Hepatocyte (in vitro differentiated cells): Measurements from ENCODE around the gene TSPEAR. TPM values are rescaled to one million over a fixed set of nuclear protein-coding genes. Genes with fewer than 3 reads are reported as not detected.

Experiments used
- DNase-seq: peaks from one replicate; pipeline ENCODE4 v3.0.0-alpha.2; 2016; ENCODE audit warnings: low spot score
- H2AFZ ChIP-seq: fragments of 200-600 bp; sonication (generic); 2 replicates; pipeline ENCODE4 v1.6.0; 2016; ENCODE audit warnings: antibody characterized with exemption, mild to moderate bottlenecking
- H3K27ac ChIP-seq: fragments of 200-600 bp; sonication (generic); 2 replicates; pipeline ENCODE4 v1.5.1; 2016; ENCODE audit warnings: mild to moderate bottlenecking
- H3K27me3 ChIP-seq: fragments of 200-600 bp; sonication (generic); 2 replicates; pipeline ENCODE4 v1.6.1; 2016
- H3K36me3 ChIP-seq: fragments of 200-600 bp; sonication (generic); replicated peaks from 2 replicates; pipeline ENCODE4 v1.5.1; 2016; ENCODE audit warnings: low read depth; ENCODE audit not compliant: insufficient read depth
- H3K4me1 ChIP-seq: fragments of 200-600 bp; sonication (generic); 2 replicates; pipeline ENCODE4 v1.5.1; 2016; ENCODE audit warnings: mild to moderate bottlenecking, moderate library complexity; ENCODE audit not compliant: insufficient read depth
- H3K4me2 ChIP-seq: fragments of 200-600 bp; sonication (generic); 2 replicates; pipeline ENCODE4 v1.6.0; 2016
- H3K4me3 ChIP-seq: fragments of 200-600 bp; sonication (generic); 2 replicates; pipeline ENCODE4 v1.5.1; 2016; ENCODE audit warnings: mild to moderate bottlenecking
- H3K79me2 ChIP-seq: fragments of 200-600 bp; sonication (generic); 2 replicates; pipeline ENCODE4 v1.6.0; 2017; ENCODE audit warnings: mild to moderate bottlenecking
- H3K9me2 ChIP-seq: fragments of 200-600 bp; sonication (generic); replicated peaks from 2 replicates; pipeline ENCODE4 v1.6.0; 2017; ENCODE audit warnings: mild to moderate bottlenecking; ENCODE audit not compliant: insufficient read depth
- H3K9me3 ChIP-seq: fragments of 200-600 bp; sonication (generic); 2 replicates; pipeline ENCODE4 v1.5.1; 2016; ENCODE audit warnings: low read depth, mild to moderate bottlenecking
- H4K20me1 ChIP-seq: fragments of 200-600 bp; sonication (generic); 2 replicates; pipeline ENCODE4 v1.6.0; 2016; ENCODE audit warnings: mild to moderate bottlenecking; ENCODE audit not compliant: insufficient read depth, poor library complexity, severe bottlenecking
- CTCF ChIP-seq: fragments of 200-600 bp; sonication (generic); IDR thresholded peaks from 2 replicates; pipeline ENCODE4 v1.5.1; 2016; ENCODE audit warnings: antibody characterized with exemption, mild to moderate bottlenecking; ENCODE audit not compliant: poor library complexity
- EZH2 ChIP-seq: fragments of 200-600 bp; sonication (generic); IDR thresholded peaks from 2 replicates; pipeline ENCODE4 v1.6.1; 2016; ENCODE audit warnings: antibody characterized with exemption, mild to moderate bottlenecking, borderline replicate concordance
- EZH2phosphoT487 ChIP-seq: fragments of 200-600 bp; sonication (generic); IDR thresholded peaks from one replicate; pipeline ENCODE4 v1.6.1; 2018; ENCODE audit warnings: antibody characterized with exemption, mild to moderate bottlenecking, low read depth, moderate library complexity; ENCODE audit not compliant: unreplicated experiment, severe bottlenecking
- WGBS: methylation state at CpG from one replicate; pipeline ENCODE4 v1.1.6; 2016; ENCODE audit warnings: low lambda C conversion rate; ENCODE audit errors: missing lambda C conversion rate; 5-methylcytosine and 5-hydroxymethylcytosine counted together
- polyA plus RNA-seq: library from polyadenylated mRNA; unstranded; fragments of >200 nt; fragmentation: Nextera tagmentation; extraction: Ambion mirVana; gene quantifications from 2 replicates; pipeline ENCODE4 v1.2.1, GENCODE V29; 2016
- total RNA-seq: library from RNA; depleted of rRNA; stranded (reverse); fragments of >200 nt; gene quantifications from 2 replicates; pipeline ENCODE4 v1.2.3, GENCODE V29; 2014

The TSPEAR gene
- total and polyA plus RNA-seq, 2 experiments from 2014 or later = 0.35 TPM; not detected in 1

GRCh38 chr21:44589586-44590305 is 121.6 kb downstream of the TSPEAR start:
- WGBS = 93% methylated on average over 24 of the region's 24 CpGs
- no peak for TF ChIP-seq CTCF
- no peak for TF ChIP-seq EZH2phosphoT487
- TF ChIP-seq EZH2 = no peak
- H3K4me1 ChIP-seq = peaks cover 7% of the 10 kb centered on the region
- no peaks in the 10 kb centered on the region for H3K79me2 ChIP-seq
- DNase-seq = no peak
- no peak overlapping the region for H3K4me3 ChIP-seq
- H3K36me3 ChIP-seq = no peaks in the 10 kb centered on the region
- no peaks in the 10 kb centered on the region for H4K20me1 ChIP-seq
- H3K9me2 ChIP-seq = no peaks in the 10 kb centered on the region
- H3K4me2 ChIP-seq = no peak overlapping the region
- H2AFZ ChIP-seq = no peak overlapping the region
- no peaks in the 10 kb centered on the region for H3K9me3 ChIP-seq
- H3K27ac ChIP-seq = no peak overlapping the region
- H3K27me3 ChIP-seq = no peaks in the 10 kb centered on the region

- Histone ChIP-seq H3K79me2 (no peaks in the 10 kb centered on the region), H3K4me1 (peaks cover 7% of the 10 kb centered on the region), H3K9me3 (no peaks in the 10 kb centered on the region), H3K9me2 (no peaks in the 10 kb centered on the region), H3K4me2 (no peak overlapping the region), H2AFZ (no peak overlapping the region), H4K20me1 (no peaks in the 10 kb centered on the region), H3K27me3 (peaks cover 4% of the 10 kb centered on the region), H3K27ac (no peak overlapping the region), H3K4me3 (no peak overlapping the region), H3K36me3 (no peaks in the 10 kb centered on the region)
- 100% methylated on average over 2 of the region's 2 CpGs for WGBS
- TF ChIP-seq EZH2phosphoT487 (no peak), CTCF (no peak)
- no peak for DNase-seq
Observed at GRCh38 chr21:44589094-44589493, 122.3 kb downstream of the TSPEAR start.

- H3K9me3 ChIP-seq = no peaks in the 10 kb centered on the region
- H3K4me2 ChIP-seq = no peak overlapping the region
- H3K4me1 ChIP-seq = no peaks in the 10 kb centered on the region
- TF ChIP-seq CTCF (no peak), EZH2phosphoT487 (no peak), EZH2 (no peak)
- H3K27ac ChIP-seq = no peak overlapping the region
- H3K36me3 ChIP-seq = no peaks in the 10 kb centered on the region
- H3K79me2 ChIP-seq = no peaks in the 10 kb centered on the region
- no peaks in the 10 kb centered on the region for H4K20me1 ChIP-seq
- WGBS = 90% methylated on average over 3 of the region's 3 CpGs
- no peak for DNase-seq
- H3K9me2 ChIP-seq = no peaks in the 10 kb centered on the region
- peaks cover 4% of the 10 kb centered on the region for H3K27me3 ChIP-seq
- H3K4me3 ChIP-seq = no peak overlapping the region
- no peak overlapping the region for H2AFZ ChIP-seq
Observed at GRCh38 chr21:44585892-44586291, 125.5 kb downstream of the TSPEAR start.
